ENCODE data around the gene ASXL3. TPM values are rescaled to one million over a fixed set of nuclear protein-coding genes. Genes with fewer than 3 reads are reported as not detected.

The ASXL3 gene
- total RNA-seq, 1 experiment from 2014 or later, result not detected

- H3K9ac ChIP-seq (ENCODE audit: low read length), result no peak overlapping the region
- no peak for TF ChIP-seq CTCF (IDR thresholded peaks at IDR 0.05 in 2 of 3, conservative IDR thresholded peaks at IDR 0.05 in 1 of 3; ENCODE audit: borderline replicate concordance in 1 of 3, insufficient read depth in 1 of 3, low read depth in 2 of 3, low read length in 2 of 3)
- TF ChIP-seq ZFX (IDR thresholded peaks at IDR 0.05), result no peak
- no peak for TF ChIP-seq YY1 (IDR thresholded peaks at IDR 0.05; ENCODE audit: extremely low read depth, insufficient replicate concordance, low read depth, low read length)
- TF ChIP-seq MAX (IDR thresholded peaks at IDR 0.05), result no peak
- TF ChIP-seq CBX3 (IDR thresholded peaks at IDR 0.05; ENCODE audit: low read depth), result no peak
- no peak for TF ChIP-seq EZH2 (IDR thresholded peaks at IDR 0.05)
- TF ChIP-seq CEBPB (IDR thresholded peaks at IDR 0.05; ENCODE audit: low read depth), result no peak
- TF ChIP-seq SRF (IDR thresholded peaks at IDR 0.05; ENCODE audit: low read depth), result no peak
- no peak for TF ChIP-seq SIN3A (IDR thresholded peaks at IDR 0.05; ENCODE audit: low read depth)
- no peak for TF ChIP-seq ZBTB33 (IDR thresholded peaks at IDR 0.05; ENCODE audit: extremely low read depth, insufficient replicate concordance, low read length)
- no peak for TF ChIP-seq FOSL1 (IDR thresholded peaks at IDR 0.05; ENCODE audit: low read depth)
- TF ChIP-seq ELF1 (IDR thresholded peaks at IDR 0.05; ENCODE audit: borderline replicate concordance, low read depth), result no peak
- no peak for TF ChIP-seq EGR1 (IDR thresholded peaks at IDR 0.05; ENCODE audit: low read depth)
- TF ChIP-seq JUND (IDR thresholded peaks at IDR 0.05), result no peak
- no peak for TF ChIP-seq TCF7L2 (IDR thresholded peaks at IDR 0.05; ENCODE audit: borderline replicate concordance, extremely low read depth, insufficient read depth, insufficient read length)
- TF ChIP-seq POLR2AphosphoS5 (IDR thresholded peaks at IDR 0.05; ENCODE audit: low read depth, low read length), result no peak
- no peak for TF ChIP-seq POLR2A (IDR thresholded peaks at IDR 0.05; ENCODE audit: borderline replicate concordance, extremely low read depth, insufficient read depth, insufficient read length)
- no peak for TF ChIP-seq REST (IDR thresholded peaks at IDR 0.05; ENCODE audit: low read depth)
- no peak for TF ChIP-seq ATF3 (IDR thresholded peaks at IDR 0.05)
- H2AFZ ChIP-seq (ENCODE audit: low read depth, low read length, poor library complexity, severe bottlenecking), result no peak overlapping the region
- DNase-seq (ENCODE audit: low read depth, low spot score) (no peak), ATAC-seq (no peak)
- no peaks in the 10 kb centered on the region for H3K9me2 ChIP-seq (ENCODE audit: insufficient read depth)
- no peaks in the 10 kb centered on the region for H3K4me1 ChIP-seq (ENCODE audit: control insufficient read depth in 1 of 2, insufficient read depth in 2 of 2, low read length in 2 of 2)
- H3K27me3 ChIP-seq (ENCODE audit: insufficient read depth, low read length), result no peaks in the 10 kb centered on the region
- no peak overlapping the region for H3K27ac ChIP-seq (ENCODE audit: low read depth, low read length)
- H4K20me1 ChIP-seq (ENCODE audit: insufficient read depth), result no peaks in the 10 kb centered on the region
- H3K4me3 ChIP-seq (replicated peaks in 1 of 2; ENCODE audit: low read depth in 1 of 2, low read length in 2 of 2), result no peak overlapping the region
- intact Hi-C loops (cut with micrococcal nuclease), result no loop called here
- ChIA-PET CTCF (no interaction called here), POLR2A (no interaction called here), RAD21 (ENCODE audit: low non-redundant PET in 1 of 2, low total read pairs in 2 of 2, uncharacterized antibody in 2 of 2, unreplicated experiment in 2 of 2) (no interaction called here)
- no peaks in the 10 kb centered on the region for H3K79me2 ChIP-seq (ENCODE audit: insufficient read depth, low read length)
- no peak overlapping the region for H3K4me2 ChIP-seq (ENCODE audit: low read length)
- BruUV-seq (replicated peaks), result no TSS peak
- peaks cover 0 to 15% of the 10 kb centered on the region in 2 experiments; a peak in 2 of 4 replicates for H3K9me3 ChIP-seq (ENCODE audit: control insufficient read depth in 1 of 2, insufficient read depth in 1 of 2, low read depth in 1 of 2, low read length in 2 of 2)
- H3K36me3 ChIP-seq (ENCODE audit: control insufficient read depth in 1 of 2, insufficient read depth in 2 of 2, low read length in 2 of 2), result no peaks in the 10 kb centered on the region
Observed at GRCh38 chr18:33571998-33572787, 5.8 kb upstream of the ASXL3 start.

Data from HCT116 (cell line).